RWPE2 (cell line): ENCODE measurements around the gene SYT8.

ENCODE experiments used
- ATAC-seq: fragments of 200-7000 bp; cut with Tn5 transposase; 3 replicates; pipeline ENCODE4 v1.9.1; 2021; ENCODE audit warnings: low read depth
- DNase-seq: peaks from one replicate; pipeline ENCODE4 v3.0.0-alpha.2; 2020; ENCODE audit warnings: low spot score
- H3K27ac ChIP-seq: fragments of 450-650 bp; 2 replicates; pipeline ENCODE4 v1.5.1; 2017; ENCODE audit warnings: mild to moderate bottlenecking; ENCODE audit not compliant: poor library complexity, severe bottlenecking
- H3K27me3 ChIP-seq: fragments of 250-450 bp; sonication (Bioruptor Pico); 2 replicates; pipeline ENCODE4 v1.5.1; 2021; ENCODE audit warnings: mild to moderate bottlenecking, moderate library complexity; ENCODE audit not compliant: insufficient read depth, poor library complexity, severe bottlenecking
- H3K36me3 ChIP-seq: fragments of 250-450 bp; sonication (Bioruptor Pico); 2 replicates; pipeline ENCODE4 v1.5.1; 2020; ENCODE audit warnings: low read depth, mild to moderate bottlenecking, moderate library complexity
- H3K4me1 ChIP-seq: fragments of 250-450 bp; sonication (Bioruptor Pico); 2 replicates; pipeline ENCODE4 v1.5.1; 2021; ENCODE audit warnings: mild to moderate bottlenecking, moderate library complexity; ENCODE audit not compliant: insufficient read depth, poor library complexity, severe bottlenecking
- H3K4me3 ChIP-seq: fragments of 250-450 bp; sonication (Bioruptor Pico); 2 replicates; pipeline ENCODE4 v1.5.1; 2021; ENCODE audit warnings: mild to moderate bottlenecking, moderate library complexity; ENCODE audit not compliant: severe bottlenecking
- H3K9me3 ChIP-seq: fragments of 250-450 bp; sonication (Bioruptor Pico); 2 replicates; pipeline ENCODE4 v1.5.1; 2021; ENCODE audit warnings: mild to moderate bottlenecking, moderate library complexity; ENCODE audit not compliant: severe bottlenecking
- TF ChIP-seq, protein P1 (sequence below): fragments of 450-650 bp; IDR thresholded peaks from one replicate; pipeline ENCODE4 v1.5.1; 2017; ENCODE audit warnings: mild to moderate bottlenecking, moderate library complexity; ENCODE audit not compliant: poor library complexity, severe bottlenecking

Gene SYT8

DNA sequence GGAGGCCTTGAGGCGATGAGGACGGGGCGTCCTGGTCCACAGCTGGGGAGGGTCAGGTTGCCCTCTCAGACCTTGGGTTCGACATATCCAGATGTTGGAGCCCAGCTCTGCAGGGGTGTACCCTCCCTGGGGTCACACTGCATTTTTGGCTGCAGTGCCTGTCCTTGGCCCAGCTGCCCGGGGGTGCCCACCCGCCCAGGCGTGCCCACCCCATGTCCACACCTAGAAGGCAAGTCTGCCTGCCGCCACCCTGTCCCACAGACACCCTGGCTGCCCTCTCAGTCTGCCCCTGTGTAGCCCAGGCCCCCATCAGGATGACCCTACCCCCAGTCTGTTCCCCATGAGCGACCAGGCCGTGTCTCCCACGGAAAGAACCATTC, 21.1 kb downstream of the SYT8 start:
- H3K4me1 ChIP-seq = no peaks in the 10 kb centered on the region
- TF ChIP-seq, protein P1, sequence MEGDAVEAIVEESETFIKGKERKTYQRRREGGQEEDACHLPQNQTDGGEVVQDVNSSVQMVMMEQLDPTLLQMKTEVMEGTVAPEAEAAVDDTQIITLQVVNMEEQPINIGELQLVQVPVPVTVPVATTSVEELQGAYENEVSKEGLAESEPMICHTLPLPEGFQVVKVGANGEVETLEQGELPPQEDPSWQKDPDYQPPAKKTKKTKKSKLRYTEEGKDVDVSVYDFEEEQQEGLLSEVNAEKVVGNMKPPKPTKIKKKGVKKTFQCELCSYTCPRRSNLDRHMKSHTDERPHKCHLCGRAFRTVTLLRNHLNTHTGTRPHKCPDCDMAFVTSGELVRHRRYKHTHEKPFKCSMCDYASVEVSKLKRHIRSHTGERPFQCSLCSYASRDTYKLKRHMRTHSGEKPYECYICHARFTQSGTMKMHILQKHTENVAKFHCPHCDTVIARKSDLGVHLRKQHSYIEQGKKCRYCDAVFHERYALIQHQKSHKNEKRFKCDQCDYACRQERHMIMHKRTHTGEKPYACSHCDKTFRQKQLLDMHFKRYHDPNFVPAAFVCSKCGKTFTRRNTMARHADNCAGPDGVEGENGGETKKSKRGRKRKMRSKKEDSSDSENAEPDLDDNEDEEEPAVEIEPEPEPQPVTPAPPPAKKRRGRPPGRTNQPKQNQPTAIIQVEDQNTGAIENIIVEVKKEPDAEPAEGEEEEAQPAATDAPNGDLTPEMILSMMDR = no peak
- no peak overlapping the region for H3K4me3 ChIP-seq
- no peaks in the 10 kb centered on the region for H3K36me3 ChIP-seq
- no peaks in the 10 kb centered on the region for H3K27me3 ChIP-seq
- H3K27ac ChIP-seq = no peak overlapping the region
- H3K9me3 ChIP-seq = no peaks in the 10 kb centered on the region
- no peak for DNase-seq
- no peak for ATAC-seq

DNA sequence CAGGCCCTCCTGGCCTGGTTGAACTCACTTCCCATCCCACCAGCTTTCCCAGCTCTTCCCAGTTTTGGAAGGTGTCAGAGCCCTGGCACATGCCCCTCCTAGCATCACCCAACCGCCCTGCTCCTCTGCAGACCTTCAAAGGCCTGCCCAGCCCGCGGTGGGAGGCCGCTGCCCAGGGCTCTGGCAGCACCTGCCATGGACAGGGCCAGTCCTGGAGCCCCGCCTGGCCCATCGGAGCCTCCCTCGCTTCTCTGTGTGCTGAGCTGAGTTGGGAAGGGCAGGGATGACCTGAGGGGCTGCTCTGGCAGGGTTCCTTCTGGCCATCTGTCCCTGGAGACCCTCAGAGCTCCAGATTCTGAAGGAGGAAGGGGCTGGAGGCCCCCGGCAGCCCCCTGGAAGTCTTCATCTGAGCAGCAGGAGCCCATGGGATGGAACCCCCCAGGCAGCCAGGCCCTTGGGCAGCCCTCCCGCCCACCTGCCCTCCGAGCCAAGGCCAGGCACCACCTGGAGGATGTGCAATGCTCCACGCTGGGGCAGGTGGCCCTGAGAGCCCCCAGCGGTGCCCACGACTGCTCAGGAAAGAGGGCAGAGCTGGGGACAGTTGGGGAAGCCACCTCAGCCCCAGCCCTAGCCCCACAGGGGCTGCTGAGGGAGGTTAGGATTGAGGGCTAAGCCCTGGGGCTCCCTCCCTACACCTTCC, 21.7 kb downstream of the SYT8 start:
- ATAC-seq (no peak), DNase-seq (no peak)
- H3K27ac ChIP-seq = no peak overlapping the region
- H3K27me3 ChIP-seq = no peaks in the 10 kb centered on the region
- H3K4me1 ChIP-seq = no peaks in the 10 kb centered on the region
- H3K4me3 ChIP-seq = no peak overlapping the region
- TF ChIP-seq, protein P1 = no peak
- H3K36me3 ChIP-seq = no peaks in the 10 kb centered on the region
- H3K9me3 ChIP-seq = no peaks in the 10 kb centered on the region

DNA sequence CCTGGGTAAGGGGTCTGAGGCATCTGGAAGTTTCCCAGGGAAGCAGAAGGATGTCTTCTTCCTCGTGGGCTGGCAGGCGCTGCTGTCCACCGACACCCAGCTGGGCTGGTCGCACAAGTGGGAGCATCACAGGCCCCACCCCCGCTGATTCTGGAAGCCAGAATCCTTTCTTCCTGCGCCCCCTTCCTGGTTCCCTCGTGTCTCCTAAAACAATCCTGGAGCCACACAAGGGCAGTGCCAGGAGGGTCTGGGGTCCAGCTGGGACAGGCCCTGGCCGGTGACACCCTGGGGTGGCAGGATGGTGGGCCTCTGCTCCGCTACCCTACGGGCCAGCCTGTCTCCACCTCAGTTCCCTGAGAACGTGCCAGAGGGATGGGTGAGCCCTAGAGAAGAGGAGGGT, 22.3 kb downstream of the SYT8 start:
- H3K27me3 ChIP-seq = no peaks in the 10 kb centered on the region
- H3K4me1 ChIP-seq = no peaks in the 10 kb centered on the region
- no peak overlapping the region for H3K4me3 ChIP-seq
- TF ChIP-seq, protein P1 = no peak
- H3K27ac ChIP-seq = no peak overlapping the region
- H3K36me3 ChIP-seq = no peaks in the 10 kb centered on the region
- ATAC-seq (no peak), DNase-seq (no peak)
- H3K9me3 ChIP-seq = no peaks in the 10 kb centered on the region

DNA sequence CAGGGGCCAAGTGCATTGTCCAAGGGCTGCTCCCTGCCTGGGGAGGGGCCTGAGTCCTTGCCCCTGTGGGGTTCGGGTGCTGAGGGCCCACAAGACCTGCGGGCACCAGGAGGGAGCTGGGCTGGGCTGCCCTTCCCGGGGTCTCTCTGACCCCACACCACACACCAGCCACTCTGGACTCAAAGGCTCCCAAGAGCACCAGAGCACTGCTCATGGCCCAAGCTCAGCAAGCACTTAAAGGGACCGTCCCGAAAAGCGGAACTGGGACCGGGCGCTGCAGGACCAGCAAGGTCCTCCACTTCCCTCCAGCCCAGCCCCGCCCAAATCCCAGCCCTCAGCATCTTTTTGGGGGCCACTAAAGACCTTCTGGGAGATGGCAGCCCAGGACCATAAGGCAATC, 23.4 kb downstream of the SYT8 start:
- no peaks in the 10 kb centered on the region for H3K36me3 ChIP-seq
- no peaks in the 10 kb centered on the region for H3K9me3 ChIP-seq
- H3K27ac ChIP-seq = no peak overlapping the region
- no peaks in the 10 kb centered on the region for H3K27me3 ChIP-seq
- no peak for DNase-seq
- TF ChIP-seq, protein P1 = no peak
- H3K4me3 ChIP-seq = no peak overlapping the region
- peaks cover 6% of the 10 kb centered on the region for H3K4me1 ChIP-seq
- no peak for ATAC-seq

DNA sequence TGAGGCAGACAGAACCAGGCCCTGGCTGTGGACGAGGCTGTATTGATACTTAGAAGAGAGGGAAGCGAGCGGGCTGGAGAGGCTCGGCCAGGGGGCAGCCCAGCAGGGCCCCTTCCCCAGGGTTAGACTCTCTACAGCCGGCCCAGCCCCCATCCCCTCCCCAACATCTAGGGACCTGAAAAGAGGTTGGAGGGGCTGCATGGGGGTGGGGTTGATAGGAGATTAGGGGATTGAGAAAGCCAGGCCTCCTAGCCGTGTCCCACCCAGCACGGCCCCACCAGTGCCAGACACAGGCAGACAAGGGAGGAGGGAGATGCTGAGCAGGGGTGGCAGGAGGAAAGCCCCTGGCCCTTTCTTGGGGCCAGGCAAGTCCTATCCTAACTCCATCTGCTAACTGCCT, 23.8 kb downstream of the SYT8 start:
- no peaks in the 10 kb centered on the region for H3K27me3 ChIP-seq
- TF ChIP-seq, protein P1 = no peak

More for the DNA sequence above, 23.8 kb downstream of the SYT8 start:
- no peaks in the 10 kb centered on the region for H3K9me3 ChIP-seq
- ATAC-seq = no peak
- no peak overlapping the region for H3K4me3 ChIP-seq
- H3K36me3 ChIP-seq = no peaks in the 10 kb centered on the region
- no peak overlapping the region for H3K27ac ChIP-seq
- peaks cover 10% of the 10 kb centered on the region for H3K4me1 ChIP-seq
- no peak for DNase-seq
